VCaP (cell line): ENCODE measurements around the gene DIP2C.

ENCODE experiments used
- H3K27ac ChIP-seq: fragments of 450-650 bp; 2 replicates; pipeline ENCODE4 v1.5.1; 2017
- CTCF ChIP-seq: fragments of 450-650 bp; conservative IDR thresholded peaks from 2 replicates; pipeline ENCODE4 v1.5.1; 2017; ENCODE audit warnings: mild to moderate bottlenecking, moderate library complexity

DIP2C gene

GRCh38 chr10:314871-315270 lies 374.6 kb downstream of the DIP2C start:
- H3K27ac ChIP-seq = no peak overlapping the region
- no peak for TF ChIP-seq CTCF

- TF ChIP-seq CTCF = no peak
- no peak overlapping the region for H3K27ac ChIP-seq
These were observed 375.1 kb downstream of the DIP2C start for GRCh38 chr10:314381-314780.

- no peak overlapping the region for H3K27ac ChIP-seq
- no peak for TF ChIP-seq CTCF
These were observed 377.4 kb downstream of the DIP2C start for GRCh38 chr10:311901-312665.

GRCh38 chr10:310976-311639 lies 378.4 kb downstream of the DIP2C start:
- H3K27ac ChIP-seq = no peak overlapping the region
- no peak for TF ChIP-seq CTCF

GRCh38 chr10:310371-310770 lies 379.1 kb downstream of the DIP2C start:
- no peak for TF ChIP-seq CTCF
- H3K27ac ChIP-seq = no peak overlapping the region

GRCh38 chr10:308572-309085 lies 380.8 kb downstream of the DIP2C start:
- H3K27ac ChIP-seq = no peak overlapping the region
- TF ChIP-seq CTCF = no peak

GRCh38 chr10:308101-308500 lies 381.4 kb downstream of the DIP2C start:
- no peak for TF ChIP-seq CTCF
- H3K27ac ChIP-seq = no peak overlapping the region
